Measurements from ENCODE around the gene CAPN12. TPM values are rescaled to one million over a fixed set of nuclear protein-coding genes. Genes with fewer than 3 reads are reported as not detected.

CAPN12 gene
- total and polyA plus RNA-seq, 2 experiments from 2014 or later = 19.1 to 20.5 TPM

- Histone ChIP-seq H3K36me3 (ENCODE audit: insufficient read depth) (no peaks in the 10 kb centered on the region), H3K27ac (ENCODE audit: low read depth) (no peak overlapping the region), H3K79me2 (replicated peaks; ENCODE audit: insufficient read depth) (no peaks in the 10 kb centered on the region), H3K4me3 (no peak overlapping the region), H3K4me1 (ENCODE audit: insufficient read depth) (no peaks in the 10 kb centered on the region), H3K9me2 (ENCODE audit: insufficient read depth) (no peaks in the 10 kb centered on the region), H4K20me1 (replicated peaks; ENCODE audit: insufficient read depth) (no peaks in the 10 kb centered on the region), H3K4me2 (no peak overlapping the region), H3F3A (replicated peaks; ENCODE audit: low read depth) (no peaks in the 10 kb centered on the region), H3K27me3 (ENCODE audit: insufficient read depth) (peaks cover 10% of the 10 kb centered on the region), H2AFZ (no peak overlapping the region)
- ATAC-seq (no peak), DNase-seq (ENCODE audit: low spot score) (no peak)
- Mint-ChIP-seq H3K9me3 (no peaks in the 10 kb centered on the region; the same call in 1 of the 3 replicates), H3K4me3 (no peak overlapping the region), H3K36me3 (ENCODE audit: low read depth) (peaks cover 4% of the 10 kb centered on the region; the same call in 1 of the 3 replicates), H3K27ac (no peak overlapping the region), H3K4me1 (peaks cover 5% of the 10 kb centered on the region), H3K27me3 (ENCODE audit: insufficient read depth, low read depth, poor library complexity) (peaks cover 27% of the 10 kb centered on the region)
- TF ChIP-seq POLR2AphosphoS5 (IDR thresholded peaks at IDR 0.05; ENCODE audit: low read depth) (no peak), NANOG (IDR thresholded peaks at IDR 0.05; ENCODE audit: borderline replicate concordance) (no peak), ZNF114 (CRISPR knock-in tag; IDR thresholded peaks at IDR 0.05) (no peak), ZNF462 (CRISPR knock-in tag; IDR thresholded peaks at IDR 0.05) (no peak), ZNF331 (CRISPR knock-in tag; IDR thresholded peaks at IDR 0.05; ENCODE audit: low read depth) (no peak), JUNB (IDR thresholded peaks at IDR 0.05; ENCODE audit: unreplicated experiment) (no peak), EZH2 (IDR thresholded peaks at IDR 0.05; ENCODE audit: low read depth, unreplicated experiment) (no peak), STAT1 (IDR thresholded peaks at IDR 0.05; ENCODE audit: unreplicated experiment) (no peak), CTCF (conservative IDR thresholded peaks at IDR 0.05; ENCODE audit: low read depth in 2 of 2) (no peak)
Measured at GRCh38 chr19:38741670-38742069, 2.6 kb downstream of the CAPN12 start.
